Brain microvascular endothelial cell (primary cell): ENCODE results near the gene MLKL.

ENCODE experiments used
- DNase-seq: peaks from one replicate; pipeline ENCODE4 v3.0.0-alpha.2; 2020
- H3K27ac ChIP-seq: fragments of 250-450 bp; sonication (Bioruptor Pico); 2 replicates; pipeline ENCODE4 v1.5.1; 2020; ENCODE audit warnings: mild to moderate bottlenecking, moderate library complexity
- H3K27me3 ChIP-seq: fragments of 250-450 bp; sonication (Bioruptor Pico); replicated peaks from 2 replicates; pipeline ENCODE4 v1.5.1; 2020; ENCODE audit warnings: mild to moderate bottlenecking
- H3K36me3 ChIP-seq: fragments of 250-450 bp; sonication (Bioruptor Pico); replicated peaks from 2 replicates; pipeline ENCODE4 v1.5.1; 2020; ENCODE audit warnings: mild to moderate bottlenecking
- H3K4me3 ChIP-seq: 2 replicates; pipeline ENCODE4 v1.5.1; 2011; ENCODE audit warnings: low read depth, mild to moderate bottlenecking, control low read depth, low read length, moderate library complexity
- CTCF ChIP-seq: IDR thresholded peaks from 2 replicates; pipeline ENCODE4 v1.5.1; 2011; ENCODE audit warnings: low read depth, mild to moderate bottlenecking, moderate library complexity, low read length, control low read depth, inconsistent platforms; ENCODE audit errors: missing control alignments
- in situ Hi-C: cut with HindIII; loops from 2 replicates; pipeline ENCODE4 v1.10.0; 2017; ENCODE audit warnings: low sequenced_read_pairs, low pct_ligation_motif_present

MLKL gene

GRCh38 chr16:74745109-74745615, 44.5 kb upstream of the MLKL start:
- no peaks in the 10 kb centered on the region for H3K27me3 ChIP-seq
- in situ Hi-C loops: no loop called here
- TF ChIP-seq CTCF: no peak
- no peak overlapping the region for H3K27ac ChIP-seq
- no peaks in the 10 kb centered on the region for H3K36me3 ChIP-seq
- no peak overlapping the region for H3K4me3 ChIP-seq
- no peak for DNase-seq

- Histone ChIP-seq H3K36me3 (no peaks in the 10 kb centered on the region), H3K27me3 (no peaks in the 10 kb centered on the region), H3K27ac (no peak overlapping the region), H3K4me3 (no peak overlapping the region)
- in situ Hi-C loops: no loop called here
- no peak for TF ChIP-seq CTCF
- no peak for DNase-seq
These were observed 43.9 kb upstream of the MLKL start for GRCh38 chr16:74744566-74744965.

- no peak overlapping the region for H3K4me3 ChIP-seq
- no peak for TF ChIP-seq CTCF
- H3K36me3 ChIP-seq: no peaks in the 10 kb centered on the region
- peak; percentile 16 for DNase-seq
- in situ Hi-C loops: no loop called here
- H3K27ac ChIP-seq: no peak overlapping the region
- H3K27me3 ChIP-seq: no peaks in the 10 kb centered on the region
These were observed 43.1 kb upstream of the MLKL start for GRCh38 chr16:74743668-74744299.

GRCh38 chr16:74743045-74743667, 42.5 kb upstream of the MLKL start:
- Histone ChIP-seq H3K36me3 (no peaks in the 10 kb centered on the region), H3K27me3 (no peaks in the 10 kb centered on the region), H3K4me3 (no peak overlapping the region), H3K27ac (no peak overlapping the region)
- no peak for TF ChIP-seq CTCF
- DNase-seq: no peak
- in situ Hi-C loops: no loop called here

GRCh38 chr16:74742051-74742481, 41.4 kb upstream of the MLKL start:
- no peak for DNase-seq
- Histone ChIP-seq H3K27me3 (no peaks in the 10 kb centered on the region), H3K27ac (no peak overlapping the region), H3K4me3 (no peak overlapping the region), H3K36me3 (no peaks in the 10 kb centered on the region)
- no peak for TF ChIP-seq CTCF
- in situ Hi-C loops: no loop called here
